Suprapubic skin (tissue), 4 donors: Measurements from ENCODE around the gene EHBP1L1.

Source experiments
- CTCF ChIP-seq, 2 donors: fragments of 200-600 bp in 1 of 2; fragments of 450-650 bp in 1 of 2; sonication (generic) in 1 of 2; IDR thresholded peaks; one replicate each; pipeline ENCODE4 v1.5.1; 2016 to 2019; ENCODE audit warnings: antibody characterized with exemption in 2 of 2, mild to moderate bottlenecking in 1 of 2, moderate library complexity in 1 of 2
- POLR2A ChIP-seq, 2 donors: fragments of 450-650 bp; IDR thresholded peaks; one replicate each; pipeline ENCODE4 v1.6.1; 2017; ENCODE audit warnings: antibody characterized with exemption in 2 of 2, mild to moderate bottlenecking in 2 of 2, moderate library complexity in 2 of 2
- POLR2AphosphoS5 ChIP-seq, 3 donors: sonication (generic); formaldehyde crosslinking; IDR thresholded peaks; one replicate each; pipeline ENCODE4 v1.6.1; 2017; ENCODE audit warnings: antibody characterized with exemption in 3 of 3

GRCh38 chr11:65634440-65634839 lies 58.6 kb downstream of the EHBP1L1 start:
- no peak for TF ChIP-seq POLR2A (IDR thresholded peaks at IDR 0.05)
- no peak for TF ChIP-seq POLR2AphosphoS5 (IDR thresholded peaks at IDR 0.05)
- TF ChIP-seq CTCF (IDR thresholded peaks at IDR 0.05): no peak
